Measurements from ENCODE around the gene FA2H.
"Not testable (repeated sequence)": the region's sequence is repeated elsewhere in the genome, so short reads cannot be mapped to it uniquely, and the experiment has no call there.

FA2H gene

GRCh38 chr16:74769586-74770190, 4.9 kb downstream of the FA2H start:
- DNase-seq: no peak

GRCh38 chr16:74768239-74768638, 6.4 kb downstream of the FA2H start:
- DNase-seq: no peak

- no peak for DNase-seq
Observed at GRCh38 chr16:74767749-74768148, 6.9 kb downstream of the FA2H start.

- no peak for DNase-seq
Observed at GRCh38 chr16:74766729-74767128, 7.9 kb downstream of the FA2H start.

GRCh38 chr16:74764184-74764583, 10.4 kb downstream of the FA2H start:
- not testable (repeated sequence) for DNase-seq

GRCh38 chr16:74761665-74762064, 13.0 kb downstream of the FA2H start:
- no peak for DNase-seq

- no peak for DNase-seq
Observed at GRCh38 chr16:74760007-74760767, 14.4 kb downstream of the FA2H start.

- no peak for DNase-seq
Observed at GRCh38 chr16:74759564-74759963, 15.1 kb downstream of the FA2H start.

GRCh38 chr16:74758801-74759200, 15.8 kb downstream of the FA2H start:
- no peak for DNase-seq

GRCh38 chr16:74757349-74757748, 17.3 kb downstream of the FA2H start:
- DNase-seq: no peak

GRCh38 chr16:74756203-74756602, 18.4 kb downstream of the FA2H start:
- no peak for DNase-seq

GRCh38 chr16:74753180-74753579, 21.4 kb downstream of the FA2H start:
- no peak for DNase-seq

GRCh38 chr16:74752756-74753155, 21.9 kb downstream of the FA2H start:
- DNase-seq: no peak

GRCh38 chr16:74752258-74752657, 22.4 kb downstream of the FA2H start:
- DNase-seq: no peak

- DNase-seq: no peak
Observed at GRCh38 chr16:74751658-74752057, 23.0 kb downstream of the FA2H start.

GRCh38 chr16:74749291-74750055, 25.1 kb downstream of the FA2H start:
- no peak for DNase-seq

GRCh38 chr16:74748616-74749026, 26.0 kb downstream of the FA2H start:
- no peak for DNase-seq

- no peak for DNase-seq
Observed at GRCh38 chr16:74747716-74748615, 26.7 kb downstream of the FA2H start.

GRCh38 chr16:74745926-74746325, 28.7 kb downstream of the FA2H start:
- DNase-seq: no peak

- no peak for DNase-seq
Observed at GRCh38 chr16:74745109-74745615, 29.5 kb downstream of the FA2H start.

- DNase-seq: no peak
Observed at GRCh38 chr16:74744566-74744965, 30.1 kb downstream of the FA2H start.

- peak; percentile 44 for DNase-seq
Observed at GRCh38 chr16:74743668-74744299, 30.8 kb downstream of the FA2H start.

Measured in retina (tissue), 1 donor.